Spinal cord (tissue), 10 donors: ENCODE data around the gene ANP32E. TPM values are rescaled to one million over a fixed set of nuclear protein-coding genes. Genes with fewer than 3 reads are reported as not detected.
"Not testable (repeated sequence)": the region's sequence is repeated elsewhere in the genome, so short reads cannot be mapped to it uniquely, and the experiment has no call there.

Experiments
- DNase-seq, 6 donors: peaks; one replicate each; pipeline versions ENCODE4 v3.0.0 to v3.0.0-alpha.2; 2013 to 2015; ENCODE audit warnings: low spot score in 6 of 6, low read depth in 4 of 6
- H3K27ac ChIP-seq: one replicate; pipeline ENCODE4 v1.5.1; 2013; ENCODE audit warnings: low read depth, low read length, control low read depth
- H3K27me3 ChIP-seq: one replicate; pipeline ENCODE4 v1.6.1; 2013; ENCODE audit warnings: low read length; ENCODE audit not compliant: control insufficient read depth, insufficient read depth
- H3K36me3 ChIP-seq: one replicate; pipeline ENCODE4 v1.6.1; 2013; ENCODE audit warnings: low read length; ENCODE audit not compliant: control insufficient read depth, insufficient read depth
- H3K4me1 ChIP-seq: one replicate; pipeline ENCODE4 v1.6.1; 2013; ENCODE audit warnings: low read length; ENCODE audit not compliant: control insufficient read depth, insufficient read depth
- H3K4me3 ChIP-seq: one replicate; pipeline ENCODE4 v1.5.1; 2013; ENCODE audit warnings: low read depth, low read length, control low read depth
- H3K9me3 ChIP-seq: one replicate; pipeline ENCODE4 v1.6.1; 2013; ENCODE audit warnings: low read length; ENCODE audit not compliant: control insufficient read depth, insufficient read depth
- WGBS: methylation state at CpG from one replicate; pipeline ENCODE4 v1.1.5; 2013; ENCODE audit warnings: missing lambda C conversion rate; ENCODE audit not compliant: insufficient coverage; 5-methylcytosine and 5-hydroxymethylcytosine counted together
- polyA plus RNA-seq, 2 donors: library from polyadenylated mRNA; unstranded; fragments of 120-200 nt; gene quantifications; one replicate each; pipeline ENCODE4 v1.2.1, GENCODE V29; 2013; ENCODE audit not compliant: insufficient read length in 2 of 2
- total RNA-seq, 2 donors: library from RNA; depleted of rRNA in 1 of 2; stranded (reverse); fragments of 120-200 nt in 1 of 2; fragments of >200 nt in 1 of 2; gene quantifications; one replicate each; pipeline versions ENCODE4 v1.2.3 to v1.2.4, GENCODE V29; 2013 to 2014
- donor health status: healthy.

The ANP32E gene
- total and polyA plus RNA-seq, 4 donors: 29.4 to 67.8 (median 45.2) TPM

- not testable (repeated sequence) for DNase-seq, H3K4me1 ChIP-seq, H3K36me3 ChIP-seq, H3K9me3 ChIP-seq, H3K27ac ChIP-seq, H3K4me3 ChIP-seq, H3K27me3 ChIP-seq
- 100% methylated on average over 1 of the region's 6 CpGs for WGBS
Observed at GRCh38 chr1:150215855-150216254, 20.1 kb downstream of the ANP32E start.

GRCh38 chr1:150214099-150214756 is 21.7 kb downstream of the ANP32E start:
- H3K9me3 ChIP-seq, H3K27me3 ChIP-seq, H3K4me1 ChIP-seq, DNase-seq, H3K36me3 ChIP-seq: not testable (repeated sequence)
- 73% methylated on average over 4 of the region's 18 CpGs for WGBS
- Histone ChIP-seq H3K27ac (peak overlapping the region; percentile 84), H3K4me3 (peak overlapping the region; percentile 70)

- Histone ChIP-seq H3K4me1 (peaks cover 6% of the 10 kb centered on the region), H3K4me3 (peak overlapping the region; percentile 70), H3K27ac (peak overlapping the region; percentile 84), H3K27me3 (no peaks in the 10 kb centered on the region), H3K9me3 (no peaks in the 10 kb centered on the region), H3K36me3 (no peaks in the 10 kb centered on the region)
- 13% methylated on average over 31 of the region's 38 CpGs for WGBS
- DNase-seq: peak; percentile 83 to 99 (median 90)
Observed at GRCh38 chr1:150213170-150214098, 22.5 kb downstream of the ANP32E start.

- DNase-seq: no peak
- H3K4me1 ChIP-seq: peaks cover 6% of the 10 kb centered on the region
- WGBS: 97% methylated on average over 6 of the region's 9 CpGs
- H3K9me3 ChIP-seq: no peaks in the 10 kb centered on the region
- no peaks in the 10 kb centered on the region for H3K36me3 ChIP-seq
- H3K4me3 ChIP-seq: no peak overlapping the region
- H3K27me3 ChIP-seq: no peaks in the 10 kb centered on the region
- no peak overlapping the region for H3K27ac ChIP-seq
Observed at GRCh38 chr1:150212070-150212469, 23.8 kb downstream of the ANP32E start.

GRCh38 chr1:150210706-150211105 is 25.2 kb downstream of the ANP32E start:
- no peaks in the 10 kb centered on the region for H3K36me3 ChIP-seq
- peaks cover 6% of the 10 kb centered on the region for H3K4me1 ChIP-seq
- H3K27ac ChIP-seq: no peak overlapping the region
- peak in 1 of 6 donors; percentile 78 for DNase-seq
- no peaks in the 10 kb centered on the region for H3K9me3 ChIP-seq
- no CpG with 5 or more reads among the region's 4 CpGs for WGBS
- no peak overlapping the region for H3K4me3 ChIP-seq
- H3K27me3 ChIP-seq: no peaks in the 10 kb centered on the region

GRCh38 chr1:150210091-150210490 is 25.8 kb downstream of the ANP32E start:
- no peaks in the 10 kb centered on the region for H3K9me3 ChIP-seq
- 100% methylated on average over 2 of the region's 4 CpGs for WGBS

GRCh38 chr1:150208460-150208859 is 27.5 kb downstream of the ANP32E start:
- not testable (repeated sequence) for DNase-seq, H3K9me3 ChIP-seq, H3K27ac ChIP-seq, H3K4me3 ChIP-seq, H3K4me1 ChIP-seq, H3K36me3 ChIP-seq, H3K27me3 ChIP-seq
- WGBS: no CpG with 5 or more reads among the region's 6 CpGs

More at GRCh38 chr1:150210091-150210490, 25.8 kb downstream of the ANP32E start:
- Histone ChIP-seq H3K27me3 (no peaks in the 10 kb centered on the region), H3K36me3 (no peaks in the 10 kb centered on the region), H3K27ac (no peak overlapping the region), H3K4me1 (peaks cover 6% of the 10 kb centered on the region), H3K4me3 (no peak overlapping the region)
- peak in 1 of 6 donors; percentile 1 for DNase-seq

GRCh38 chr1:150207281-150207971 is 28.5 kb downstream of the ANP32E start:
- Histone ChIP-seq H3K36me3 (no peaks in the 10 kb centered on the region), H3K4me1 (no peaks in the 10 kb centered on the region), H3K4me3 (no peak overlapping the region), H3K9me3 (no peaks in the 10 kb centered on the region), H3K27me3 (no peaks in the 10 kb centered on the region), H3K27ac (no peak overlapping the region)
- no peak for DNase-seq
- WGBS: 87% methylated on average over 5 of the region's 7 CpGs

GRCh38 chr1:150196417-150196816 is 39.5 kb downstream of the ANP32E start:
- no peaks in the 10 kb centered on the region for H3K27me3 ChIP-seq
- no peaks in the 10 kb centered on the region for H3K9me3 ChIP-seq
- no peaks in the 10 kb centered on the region for H3K36me3 ChIP-seq
- WGBS: 67% methylated on average over 1 of the region's 1 CpG
- no peak for DNase-seq
- H3K4me3 ChIP-seq: no peak overlapping the region
- H3K27ac ChIP-seq: no peak overlapping the region
- H3K4me1 ChIP-seq: no peaks in the 10 kb centered on the region
